ENCODE data around the gene DNAAF2. TPM values are rescaled to one million over a fixed set of nuclear protein-coding genes. Genes with fewer than 3 reads are reported as not detected.

The DNAAF2 gene
- total and polyA plus RNA-seq, 3 experiments from 2014 or later, result 17.6 to 21.7 (median 18.2) TPM

DNA sequence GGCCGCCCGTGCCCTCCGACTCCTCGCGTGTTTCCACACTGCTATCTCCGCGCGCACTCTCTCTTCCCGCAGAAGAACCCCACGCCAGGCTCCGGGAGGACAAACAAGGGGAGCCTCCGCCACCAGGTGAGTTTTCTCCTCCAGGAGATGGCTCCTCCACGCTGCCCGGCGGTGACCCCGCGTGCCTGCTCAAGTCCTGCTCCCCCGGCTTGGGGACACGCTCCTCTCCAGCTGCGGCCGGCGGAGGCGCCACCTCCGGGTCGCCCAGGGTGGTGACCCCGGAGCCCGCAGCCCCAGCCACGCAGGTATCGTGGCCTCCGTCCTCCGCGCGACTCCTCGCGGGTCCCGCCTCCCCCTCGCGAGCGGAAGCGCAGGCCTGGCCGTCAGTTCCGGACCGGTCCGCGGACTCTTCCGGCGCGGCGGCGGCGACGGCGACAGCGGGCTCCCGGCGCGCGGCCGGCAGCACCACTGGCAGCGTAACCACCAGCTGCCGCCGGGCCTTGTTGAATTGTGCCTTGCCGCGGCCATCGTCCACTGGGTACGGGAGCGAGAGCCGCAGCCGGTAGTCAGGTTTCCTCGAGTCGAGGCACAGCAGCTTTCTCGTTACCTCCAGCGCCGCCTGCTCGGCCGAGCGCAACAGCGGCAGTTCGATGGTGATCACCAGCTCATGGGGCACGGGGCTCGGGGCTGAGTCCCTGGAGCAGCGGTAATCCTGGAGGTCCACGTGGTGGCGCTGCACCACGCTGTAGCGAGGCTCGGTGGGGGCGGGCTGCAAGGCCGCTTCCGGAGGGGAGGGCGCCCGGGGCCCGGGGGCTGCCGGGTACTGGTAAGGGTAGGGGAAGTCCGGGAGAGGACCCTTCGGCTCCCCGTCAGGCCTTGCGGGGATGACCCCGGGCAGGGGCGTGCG, 1.2 kb downstream of the DNAAF2 start:
- H3K27ac Mint-ChIP-seq, result peak overlapping the region; percentile 91 to 100 (median 95)
- CTCF ChIA-PET, result interaction anchor here (0.7 to 5.3 kb wide), 38 partner anchors 11 to 687 kb away, joined by 3 to 151 read pairs (median 4); partner anchors contain the start of genes KLHDC1, KLHDC2, LRR1 and MGAT2

DNA sequence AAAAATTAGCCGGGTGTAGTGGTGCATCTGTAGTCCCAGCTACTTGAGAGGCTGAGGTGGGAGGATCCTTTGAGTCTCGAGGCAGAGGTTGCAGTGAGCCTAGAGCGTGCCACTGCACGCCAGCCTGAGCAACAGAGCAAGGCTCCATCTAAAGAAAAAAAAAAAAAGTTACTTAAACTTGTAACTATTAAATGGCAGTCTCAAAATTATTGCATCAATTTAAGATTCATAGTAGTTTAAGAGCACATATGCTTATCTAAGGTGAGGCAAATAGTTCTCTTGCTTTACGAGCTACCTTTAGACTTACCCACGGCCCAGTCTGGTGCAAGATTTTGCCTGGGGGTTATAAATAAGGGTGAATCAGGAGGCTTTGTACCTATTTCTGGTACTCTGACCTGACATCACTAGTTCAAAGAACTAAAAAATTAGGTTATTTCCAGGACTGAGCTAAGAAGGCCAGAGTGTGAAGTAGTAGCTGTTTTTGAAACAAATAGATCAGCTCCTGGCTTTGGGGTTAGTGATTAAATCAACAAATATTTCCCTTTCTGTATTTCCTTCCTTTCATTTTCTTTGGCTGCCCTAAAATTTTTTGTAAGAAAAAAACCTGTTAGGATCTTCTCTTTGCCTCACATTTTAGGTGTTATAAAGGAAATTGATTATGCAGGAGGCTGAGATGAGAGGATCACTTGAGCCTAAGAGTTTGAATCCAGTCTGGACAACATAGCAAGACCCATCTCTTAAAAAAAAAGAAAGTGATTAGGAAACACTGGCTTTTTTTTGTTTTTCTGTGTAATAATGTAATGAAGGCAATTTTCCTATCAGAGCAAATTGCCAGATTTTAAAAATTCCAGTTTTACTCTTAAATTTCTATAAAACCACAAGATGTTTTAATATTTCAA, 10.9 kb downstream of the DNAAF2 start:
- peak overlapping the region; percentile 45 for H3K27ac ChIP-seq (ENCODE audit: low read depth, low read length)
- peak in 2 of 5 donors; percentile 22 to 27 for DNase-seq
- H3K27me3 ChIP-seq (ENCODE audit: insufficient read depth, low read length, poor library complexity, severe bottlenecking), result no peaks in the 10 kb centered on the region
- Mint-ChIP-seq H3K4me1 (peaks cover 56 to 74% (median 59%) of the 10 kb centered on the region in 3 donors), H3K36me3 (peaks cover 0 to 51% (median 0%) of the 10 kb centered on the region in 3 donors), H3K27ac (peak overlapping the region; percentile 79 to 100 (median 92)), H3K4me3 (peak overlapping the region; percentile 74 to 99 (median 96)), H3K9me3 (no peaks in the 10 kb centered on the region), H3K27me3 (no peaks in the 10 kb centered on the region)
- H3K4me3 ChIP-seq (ENCODE audit: low read length), result peak overlapping the region; percentile 14
- ChIA-PET CTCF (interaction anchor here (1.0 to 7.1 kb wide), 3 partner anchors 9 to 143 kb away, joined by 3 to 151 read pairs (median 4); partner anchors contain the start of gene DNAAF2), POLR2A (interaction anchor here (0.5 to 2.7 kb wide), 6 partner anchors 10 to 1138 kb away, joined by 3 to 15 read pairs (median 4); partner anchors contain the start of gene DNAAF2)
- H3K9me3 ChIP-seq (ENCODE audit: low read length), result no peaks in the 10 kb centered on the region
- H3K36me3 ChIP-seq (ENCODE audit: insufficient read depth, low read length), result no peaks in the 10 kb centered on the region
- peaks cover 33% of the 10 kb centered on the region for H3K4me1 ChIP-seq (ENCODE audit: insufficient read depth, low read length)

More for the DNA sequence above, 1.2 kb downstream of the DNAAF2 start:
- Mint-ChIP-seq H3K9me3 (no peaks in the 10 kb centered on the region), H3K4me1 (peaks cover 47 to 78% (median 60%) of the 10 kb centered on the region in 3 donors), H3K36me3 (peaks cover 0 to 34% (median 8%) of the 10 kb centered on the region in 3 donors), H3K4me3 (peak overlapping the region; percentile 92 to 100 (median 95)), H3K27me3 (peaks cover 0 to 1% of the 10 kb centered on the region in 2 donors)
- Histone ChIP-seq H3K9me3 (ENCODE audit: low read length) (no peaks in the 10 kb centered on the region), H3K27ac (ENCODE audit: low read depth, low read length) (peak overlapping the region; percentile 99), H3K27me3 (ENCODE audit: insufficient read depth, low read length, poor library complexity, severe bottlenecking) (no peaks in the 10 kb centered on the region), H3K4me1 (ENCODE audit: insufficient read depth, low read length) (peaks cover 32% of the 10 kb centered on the region), H3K36me3 (ENCODE audit: insufficient read depth, low read length) (no peaks in the 10 kb centered on the region), H3K4me3 (ENCODE audit: low read length) (peak overlapping the region; percentile 96)
- peak; percentile 90 to 96 (median 94) for DNase-seq
- POLR2A ChIA-PET, result interaction anchor here (0.6 to 4.9 kb wide), 17 partner anchors 10 to 1053 kb away, joined by 3 to 105 read pairs (median 6); partner anchors contain the start of genes KLHDC1, KLHDC2, LRR1 and MGAT2

DNA sequence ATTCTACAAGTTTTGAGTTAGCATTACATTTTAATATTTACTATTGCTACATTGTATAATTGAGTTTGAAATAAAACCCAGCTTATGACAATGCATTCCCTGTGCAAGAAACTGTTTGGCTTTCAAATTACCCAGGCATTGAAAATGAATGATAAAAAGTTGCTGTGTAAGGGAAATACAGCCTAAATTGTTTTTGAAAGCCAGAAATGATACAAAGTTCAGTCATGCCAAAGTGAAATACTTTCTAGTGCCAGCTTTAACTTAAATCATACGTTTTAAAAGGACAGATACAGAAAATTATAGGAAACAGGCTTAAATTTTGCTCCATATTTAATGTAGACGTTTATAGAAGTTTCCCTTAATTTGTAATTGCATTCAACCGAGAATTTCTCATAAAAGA, 11.7 kb downstream of the DNAAF2 start:
- peaks cover 41% of the 10 kb centered on the region for H3K4me1 ChIP-seq (ENCODE audit: insufficient read depth, low read length)
- POLR2A ChIA-PET, result interaction anchor here (0.5 to 2.7 kb wide), 5 partner anchors 11 to 309 kb away, joined by 3 to 15 read pairs (median 4); partner anchors contain the start of genes DNAAF2 and POLE2

GRCh38 chr14:49622022-49622607, 12.9 kb downstream of the DNAAF2 start:
- ChIA-PET CTCF (interaction anchor here (2.3 to 7.1 kb wide), 6 partner anchors 11 to 240 kb away, joined by 9 to 151 read pairs (median 27); partner anchors contain the start of genes DNAAF2, KLHDC2, LRR1 and RPS29), POLR2A (interaction anchor here (2.5 to 2.7 kb wide), 5 partner anchors 10 to 240 kb away, joined by 15 to 105 read pairs (median 34); partner anchors contain the start of genes DNAAF2 and RPS29)
- H3K4me1 ChIP-seq (ENCODE audit: insufficient read depth, low read length), result peaks cover 50% of the 10 kb centered on the region
- H3K4me3 ChIP-seq (ENCODE audit: low read length), result peak overlapping the region; percentile 80
- peaks cover 5% of the 10 kb centered on the region for H3K36me3 ChIP-seq (ENCODE audit: insufficient read depth, low read length)
- Mint-ChIP-seq H3K9me3 (no peaks in the 10 kb centered on the region), H3K36me3 (peaks cover 0 to 64% (median 8%) of the 10 kb centered on the region in 3 donors), H3K27me3 (no peaks in the 10 kb centered on the region), H3K27ac (peak overlapping the region; percentile 83 to 100 (median 96)), H3K4me1 (peaks cover 60 to 77% (median 69%) of the 10 kb centered on the region in 3 donors), H3K4me3 (peak overlapping the region; percentile 94 to 99 (median 98))
- H3K9me3 ChIP-seq (ENCODE audit: low read length), result no peaks in the 10 kb centered on the region
- H3K27me3 ChIP-seq (ENCODE audit: insufficient read depth, low read length, poor library complexity, severe bottlenecking), result no peaks in the 10 kb centered on the region
- H3K27ac ChIP-seq (ENCODE audit: low read depth, low read length), result peak overlapping the region; percentile 0
- no peak for DNase-seq

More for the DNA sequence above, 11.7 kb downstream of the DNAAF2 start:
- no peak for DNase-seq
- Histone ChIP-seq H3K36me3 (ENCODE audit: insufficient read depth, low read length) (peaks cover 1% of the 10 kb centered on the region), H3K27me3 (ENCODE audit: insufficient read depth, low read length, poor library complexity, severe bottlenecking) (no peaks in the 10 kb centered on the region), H3K27ac (ENCODE audit: low read depth, low read length) (peak overlapping the region; percentile 45), H3K4me3 (ENCODE audit: low read length) (no peak overlapping the region), H3K9me3 (ENCODE audit: low read length) (no peaks in the 10 kb centered on the region)
- Mint-ChIP-seq H3K27me3 (no peaks in the 10 kb centered on the region), H3K4me1 (peaks cover 60 to 74% (median 61%) of the 10 kb centered on the region in 3 donors), H3K4me3 (peak overlapping the region; percentile 74 to 99 (median 98)), H3K36me3 (peaks cover 0 to 58% (median 5%) of the 10 kb centered on the region in 3 donors), H3K9me3 (no peaks in the 10 kb centered on the region), H3K27ac (peak overlapping the region; percentile 79 to 100 (median 92))
- CTCF ChIA-PET, result interaction anchor here (1.7 to 7.1 kb wide), 2 partner anchors 10 to 144 kb away, joined by 4 to 151 read pairs; partner anchors contain the start of gene DNAAF2

GRCh38 chr14:49621114-49621881, 13.7 kb downstream of the DNAAF2 start:
- CTCF ChIA-PET, result interaction anchor here (0.7 to 7.1 kb wide), 19 partner anchors 10 to 691 kb away, joined by 3 to 151 read pairs (median 4); partner anchors contain the start of genes DMAC2L, DNAAF2, KLHDC2 and L2HGDH
- H3K27ac ChIP-seq (ENCODE audit: low read depth, low read length), result peak overlapping the region; percentile 99
- peaks cover 50% of the 10 kb centered on the region for H3K4me1 ChIP-seq (ENCODE audit: insufficient read depth, low read length)
- DNase-seq, result peak in 2 of 5 donors; percentile 25 to 75
- H3K36me3 Mint-ChIP-seq, result peaks cover 0 to 64% (median 8%) of the 10 kb centered on the region in 3 donors
- no peaks in the 10 kb centered on the region for H3K27me3 ChIP-seq (ENCODE audit: insufficient read depth, low read length, poor library complexity, severe bottlenecking)
- peaks cover 5% of the 10 kb centered on the region for H3K36me3 ChIP-seq (ENCODE audit: insufficient read depth, low read length)
- H3K27me3 Mint-ChIP-seq, result no peaks in the 10 kb centered on the region
- H3K4me1 Mint-ChIP-seq, result peaks cover 58 to 74% (median 69%) of the 10 kb centered on the region in 3 donors
- peak overlapping the region; percentile 94 to 99 (median 98) for H3K4me3 Mint-ChIP-seq
- no peaks in the 10 kb centered on the region for H3K9me3 ChIP-seq (ENCODE audit: low read length)
- POLR2A ChIA-PET, result interaction anchor here (0.5 to 2.7 kb wide), 9 partner anchors 9 to 1173 kb away, joined by 3 to 105 read pairs (median 34); partner anchors contain the start of genes DNAAF2, KLHDC2, LRR1 and RPS29
- peak overlapping the region; percentile 80 for H3K4me3 ChIP-seq (ENCODE audit: low read length)
- no peaks in the 10 kb centered on the region for H3K9me3 Mint-ChIP-seq
- peak overlapping the region; percentile 98 to 100 (median 100) for H3K27ac Mint-ChIP-seq
